Lower leg skin (tissue), 4 donors: ENCODE measurements around the gene CMPK1. TPM values are rescaled to one million over a fixed set of nuclear protein-coding genes. Genes with fewer than 3 reads are reported as not detected.

Source experiments
- DNase-seq, 2 donors: peaks; one replicate each; pipeline ENCODE4 v3.0.0-alpha.2; 2019; ENCODE audit warnings: low spot score in 2 of 2
- H3K4me3 ChIP-seq: fragments of 200-600 bp; sonication (generic); 2 replicates; pipeline ENCODE4 v1.5.1; 2017; ENCODE audit warnings: mild to moderate bottlenecking, low read depth; ENCODE audit not compliant: poor library complexity, severe bottlenecking
- POLR2A ChIP-seq, 2 donors: fragments of 450-650 bp; IDR thresholded peaks; one replicate each; pipeline ENCODE4 v1.6.1; 2016 to 2017; ENCODE audit warnings: antibody characterized with exemption in 2 of 2, mild to moderate bottlenecking in 1 of 2, moderate library complexity in 1 of 2
- WGBS, 2 donors: methylation state at CpG; one replicate each; pipeline ENCODE4 v1.1.5; 2018; 5-methylcytosine and 5-hydroxymethylcytosine counted together
- intact Hi-C: fragments of 100-400 bp; cut with DNase I; formaldehyde crosslinking; loops from one replicate; pipeline ENCODE4 v1.15.0; 2023; ENCODE audit warnings: low total_unique reads
- total RNA-seq, 4 donors: library from RNA; depleted of rRNA; stranded (reverse); fragments of >200 nt; gene quantifications; one replicate each; pipeline ENCODE4 v1.1.0, GENCODE V29; 2016
- TF ChIP-seq, protein P1 (sequence below), 3 donors: fragments of 450-650 bp; IDR thresholded peaks; one replicate each; pipeline ENCODE4 v1.5.1; 2016; ENCODE audit warnings: antibody characterized with exemption in 3 of 3, mild to moderate bottlenecking in 3 of 3, moderate library complexity in 2 of 3

The CMPK1 gene
- total RNA-seq, 4 donors from 2014 or later = 52.6 to 97.9 (median 73.5) TPM

DNA sequence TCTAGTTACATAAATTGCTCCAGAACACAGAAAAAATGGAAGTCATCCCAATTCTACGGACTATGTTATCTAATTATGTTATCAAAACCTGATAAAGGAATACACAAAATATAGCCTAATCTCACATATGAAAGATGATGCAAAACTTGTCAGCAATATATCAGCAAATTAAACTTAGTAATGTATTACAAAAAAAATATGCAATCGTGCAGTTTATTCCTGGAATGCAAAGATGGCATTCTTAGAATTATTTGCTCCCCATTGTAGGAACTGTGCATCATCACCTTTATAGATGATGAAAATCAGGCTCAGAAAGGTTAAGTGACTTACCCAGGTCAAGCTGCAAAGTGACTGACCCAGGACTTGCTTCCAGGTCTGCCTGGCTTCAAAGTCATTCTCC lies 90.3 kb downstream of the CMPK1 start:
- intact Hi-C loops = no loop called here
- TF ChIP-seq POLR2A (IDR thresholded peaks at IDR 0.05) = no peak
- TF ChIP-seq, protein P1, sequence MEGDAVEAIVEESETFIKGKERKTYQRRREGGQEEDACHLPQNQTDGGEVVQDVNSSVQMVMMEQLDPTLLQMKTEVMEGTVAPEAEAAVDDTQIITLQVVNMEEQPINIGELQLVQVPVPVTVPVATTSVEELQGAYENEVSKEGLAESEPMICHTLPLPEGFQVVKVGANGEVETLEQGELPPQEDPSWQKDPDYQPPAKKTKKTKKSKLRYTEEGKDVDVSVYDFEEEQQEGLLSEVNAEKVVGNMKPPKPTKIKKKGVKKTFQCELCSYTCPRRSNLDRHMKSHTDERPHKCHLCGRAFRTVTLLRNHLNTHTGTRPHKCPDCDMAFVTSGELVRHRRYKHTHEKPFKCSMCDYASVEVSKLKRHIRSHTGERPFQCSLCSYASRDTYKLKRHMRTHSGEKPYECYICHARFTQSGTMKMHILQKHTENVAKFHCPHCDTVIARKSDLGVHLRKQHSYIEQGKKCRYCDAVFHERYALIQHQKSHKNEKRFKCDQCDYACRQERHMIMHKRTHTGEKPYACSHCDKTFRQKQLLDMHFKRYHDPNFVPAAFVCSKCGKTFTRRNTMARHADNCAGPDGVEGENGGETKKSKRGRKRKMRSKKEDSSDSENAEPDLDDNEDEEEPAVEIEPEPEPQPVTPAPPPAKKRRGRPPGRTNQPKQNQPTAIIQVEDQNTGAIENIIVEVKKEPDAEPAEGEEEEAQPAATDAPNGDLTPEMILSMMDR (IDR thresholded peaks at IDR 0.05) = no peak
- WGBS, 2 donors = 27 to 40% methylated on average over 2 of the region's 2 CpGs

GRCh38 chr1:47424336-47424982 lies 90.9 kb downstream of the CMPK1 start:
- DNase-seq = no peak
- no peak overlapping the region for H3K4me3 ChIP-seq
- no peak for TF ChIP-seq POLR2A (IDR thresholded peaks at IDR 0.05)
- TF ChIP-seq, protein P1 (IDR thresholded peaks at IDR 0.05) = no peak
- intact Hi-C loops = no loop called here
- 4 to 7% methylated on average over 6 of the region's 6 CpGs for WGBS, 2 donors

More for the DNA sequence above, 90.3 kb downstream of the CMPK1 start:
- no peak for DNase-seq
- H3K4me3 ChIP-seq = no peak overlapping the region

Other genes with a start within 250 kb of the CMPK1 start
- under 1 TPM in 1 of 4 donors, not detected in 3; 0.16 TPM for gene CYP4A22, start 196.3 kb upstream of the CMPK1 start, total RNA-seq
- gene PDZK1IP1, start 143.8 kb upstream of the CMPK1 start, total RNA-seq = 100 to 1,000 TPM; 121 to 267 (median 125) TPM
- gene TAL1, start 101.6 kb upstream of the CMPK1 start, total RNA-seq = 1 to 10 TPM in 3 of 4 donors, under 1 TPM in 1; 0.76 to 4.7 (median 2.0) TPM
- 1 to 10 TPM; 1.8 to 9.7 (median 4.3) TPM for gene STIL, start 19.6 kb upstream of the CMPK1 start, total RNA-seq
- not detected for gene FOXE3, start 82.5 kb downstream of the CMPK1 start, total RNA-seq
- gene FOXD2, start 104.3 kb downstream of the CMPK1 start, total RNA-seq = under 1 TPM in 3 of 4 donors, not detected in 1; 0.13 to 0.56 (median 0.45) TPM